Tibial nerve (tissue), 4 donors: ENCODE results near the gene LANCL2. TPM values are rescaled to one million over a fixed set of nuclear protein-coding genes. Genes with fewer than 3 reads are reported as not detected.

Experiments used
- DNase-seq, 2 donors: peaks; one replicate each; pipeline ENCODE4 v3.0.0-alpha.2; 2019; ENCODE audit warnings: low spot score in 2 of 2
- H3K27ac ChIP-seq, 4 donors: fragments of 200-600 bp; sonication (generic) in 3 of 4; one replicate each; pipeline ENCODE4 v1.5.1; 2017 to 2019; ENCODE audit warnings: mild to moderate bottlenecking in 1 of 4
- H3K27me3 ChIP-seq, 2 donors: fragments of 200-600 bp; sonication (generic) in 1 of 2; one replicate each; pipeline versions ENCODE4 v1.5.1 to v1.6.0; 2017 to 2019
- H3K36me3 ChIP-seq, 3 donors: fragments of 200-600 bp; sonication (generic); one replicate each; pipeline ENCODE4 v1.5.1; 2018 to 2019
- H3K4me1 ChIP-seq, 4 donors: fragments of 200-600 bp; sonication (generic) in 3 of 4; one replicate each; pipeline ENCODE4 v1.5.1; 2017 to 2019
- H3K4me3 ChIP-seq, 4 donors: fragments of 200-600 bp; sonication (generic) in 3 of 4; one replicate each; pipeline ENCODE4 v1.5.1; 2017 to 2019; ENCODE audit warnings: mild to moderate bottlenecking in 1 of 4, moderate library complexity in 1 of 4
- H3K9me3 ChIP-seq, 4 donors: fragments of 200-600 bp; sonication (generic) in 3 of 4; one replicate each; pipeline ENCODE4 v1.5.1; 2017 to 2019
- EP300 ChIP-seq, 2 donors: sonication (generic); formaldehyde crosslinking; IDR thresholded peaks; one replicate each; pipeline ENCODE4 v1.6.1; 2017; ENCODE audit warnings: antibody characterized with exemption in 2 of 2, mild to moderate bottlenecking in 1 of 2
- POLR2A ChIP-seq, 2 donors: fragments of 450-650 bp; IDR thresholded peaks; one replicate each; pipeline ENCODE4 v1.6.1; 2017; ENCODE audit warnings: antibody characterized with exemption in 2 of 2, mild to moderate bottlenecking in 2 of 2, moderate library complexity in 2 of 2
- WGBS, 2 donors: methylation state at CpG; one replicate each; pipeline ENCODE4 v1.1.5; 2018; 5-methylcytosine and 5-hydroxymethylcytosine counted together
- total RNA-seq, 4 donors: library from RNA; depleted of rRNA; stranded (reverse); fragments of >200 nt; gene quantifications; one replicate each; pipeline ENCODE4 v1.1.0, GENCODE V29; 2016
- TF ChIP-seq, protein P1 (sequence below), 5 experiments: fragments of 200-600 bp in 3 of 5; fragments of 450-650 bp in 2 of 5; sonication (generic) in 3 of 5; IDR thresholded peaks; one replicate each; pipeline ENCODE4 v1.5.1; 2016 to 2019; ENCODE audit warnings: antibody characterized with exemption in 5 of 5, mild to moderate bottlenecking in 3 of 5, moderate library complexity in 2 of 5

Gene LANCL2
- total RNA-seq, 4 donors from 2014 or later, result 6.6 to 17.9 (median 12.6) TPM

DNA sequence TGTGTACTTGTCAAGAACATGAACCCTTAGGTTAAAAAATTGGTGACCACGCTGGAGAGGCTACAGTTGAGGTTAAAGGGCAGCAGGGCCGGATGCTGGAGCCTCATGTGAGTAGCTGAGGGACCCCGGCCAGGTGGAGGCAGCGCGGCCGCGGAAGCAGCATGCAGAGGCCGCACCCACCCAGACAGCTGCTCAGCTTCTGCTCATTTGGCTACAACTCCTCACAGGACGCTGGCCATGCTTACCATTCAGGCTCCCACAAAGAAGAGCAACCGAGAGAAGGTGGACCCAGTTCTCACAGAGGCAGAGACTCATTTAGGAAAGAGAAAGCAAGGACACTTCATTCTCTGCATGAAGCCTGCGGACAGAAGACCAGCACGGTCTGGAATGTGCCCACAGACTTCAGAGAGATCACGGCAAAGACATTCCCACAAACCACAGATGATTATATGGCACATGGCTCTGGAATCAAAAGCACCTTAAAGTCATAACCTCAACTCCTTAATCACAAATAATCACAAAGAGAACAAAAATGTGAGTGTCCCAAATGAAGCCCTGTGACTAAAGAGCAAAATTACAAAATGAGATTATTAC, 112.7 kb downstream of the LANCL2 start:
- H3K4me3 ChIP-seq, result no peak overlapping the region
- H3K4me1 ChIP-seq, result peaks cover 0 to 7% (median 0%) of the 10 kb centered on the region in 4 donors
- H3K27ac ChIP-seq, result no peak overlapping the region
- WGBS, 2 donors, result 61 to 63% methylated on average over 13 of the region's 13 CpGs
- H3K9me3 ChIP-seq, result no peaks in the 10 kb centered on the region
- no peak for DNase-seq
- H3K36me3 ChIP-seq, result peaks cover 0 to 48% (median 1%) of the 10 kb centered on the region in 3 donors
- no peak for TF ChIP-seq POLR2A (IDR thresholded peaks at IDR 0.05)
- no peak for TF ChIP-seq EP300 (IDR thresholded peaks at IDR 0.05)
- TF ChIP-seq, protein P1, sequence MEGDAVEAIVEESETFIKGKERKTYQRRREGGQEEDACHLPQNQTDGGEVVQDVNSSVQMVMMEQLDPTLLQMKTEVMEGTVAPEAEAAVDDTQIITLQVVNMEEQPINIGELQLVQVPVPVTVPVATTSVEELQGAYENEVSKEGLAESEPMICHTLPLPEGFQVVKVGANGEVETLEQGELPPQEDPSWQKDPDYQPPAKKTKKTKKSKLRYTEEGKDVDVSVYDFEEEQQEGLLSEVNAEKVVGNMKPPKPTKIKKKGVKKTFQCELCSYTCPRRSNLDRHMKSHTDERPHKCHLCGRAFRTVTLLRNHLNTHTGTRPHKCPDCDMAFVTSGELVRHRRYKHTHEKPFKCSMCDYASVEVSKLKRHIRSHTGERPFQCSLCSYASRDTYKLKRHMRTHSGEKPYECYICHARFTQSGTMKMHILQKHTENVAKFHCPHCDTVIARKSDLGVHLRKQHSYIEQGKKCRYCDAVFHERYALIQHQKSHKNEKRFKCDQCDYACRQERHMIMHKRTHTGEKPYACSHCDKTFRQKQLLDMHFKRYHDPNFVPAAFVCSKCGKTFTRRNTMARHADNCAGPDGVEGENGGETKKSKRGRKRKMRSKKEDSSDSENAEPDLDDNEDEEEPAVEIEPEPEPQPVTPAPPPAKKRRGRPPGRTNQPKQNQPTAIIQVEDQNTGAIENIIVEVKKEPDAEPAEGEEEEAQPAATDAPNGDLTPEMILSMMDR (IDR thresholded peaks at IDR 0.05), result no peak
- H3K27me3 ChIP-seq, result no peaks in the 10 kb centered on the region

GRCh38 chr7:55478700-55479099, 113.6 kb downstream of the LANCL2 start:
- DNase-seq, result no peak
- Histone ChIP-seq H3K27ac (no peak overlapping the region), H3K9me3 (no peaks in the 10 kb centered on the region), H3K27me3 (no peaks in the 10 kb centered on the region), H3K36me3 (peaks cover 0 to 45% (median 0%) of the 10 kb centered on the region in 3 donors), H3K4me3 (no peak overlapping the region), H3K4me1 (peaks cover 0 to 7% (median 0%) of the 10 kb centered on the region in 4 donors)
- WGBS, 2 donors, result 70 to 80% methylated on average over 6 of the region's 6 CpGs
- TF ChIP-seq, protein P1 (IDR thresholded peaks at IDR 0.05), result no peak
- TF ChIP-seq POLR2A (IDR thresholded peaks at IDR 0.05) (no peak), EP300 (IDR thresholded peaks at IDR 0.05) (no peak)

GRCh38 chr7:55481155-55481554, 116.0 kb downstream of the LANCL2 start:
- Histone ChIP-seq H3K27me3 (no peaks in the 10 kb centered on the region), H3K9me3 (no peaks in the 10 kb centered on the region), H3K4me3 (no peak overlapping the region), H3K4me1 (peaks cover 0 to 13% (median 0%) of the 10 kb centered on the region in 4 donors), H3K27ac (no peak overlapping the region), H3K36me3 (peaks cover 0 to 34% (median 0%) of the 10 kb centered on the region in 3 donors)
- TF ChIP-seq POLR2A (IDR thresholded peaks at IDR 0.05), result no peak
- no peak for TF ChIP-seq EP300 (IDR thresholded peaks at IDR 0.05)
- no peak for DNase-seq
- WGBS, 2 donors, result 71 to 80% methylated on average over 2 of the region's 2 CpGs

DNA sequence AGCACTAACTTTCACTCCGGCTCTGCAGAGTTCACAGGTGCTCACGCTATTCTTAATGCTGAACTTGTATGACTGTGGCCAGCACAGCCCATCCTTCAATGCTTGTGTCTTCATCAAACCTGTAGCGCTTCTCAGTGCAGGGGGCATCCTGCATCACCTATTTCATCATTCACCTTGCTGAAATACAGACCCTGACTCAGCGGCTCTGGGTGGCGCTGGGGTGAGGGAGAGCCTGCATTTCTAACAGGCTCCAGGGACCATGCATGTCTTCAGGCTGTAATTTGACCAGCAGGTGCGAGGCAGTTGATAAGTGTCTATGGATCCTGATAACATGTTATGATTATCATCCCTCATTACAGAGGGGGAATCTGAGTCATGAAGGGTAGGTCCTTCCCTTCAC, 117.9 kb downstream of the LANCL2 start:
- TF ChIP-seq, protein P1 (IDR thresholded peaks at IDR 0.05), result no peak

More for the DNA sequence above, 117.9 kb downstream of the LANCL2 start:
- peaks cover 0 to 41% (median 0%) of the 10 kb centered on the region in 3 donors for H3K36me3 ChIP-seq
- no peak overlapping the region for H3K4me3 ChIP-seq
- H3K27ac ChIP-seq, result no peak overlapping the region
- no peak for DNase-seq
- no peaks in the 10 kb centered on the region for H3K27me3 ChIP-seq
- H3K9me3 ChIP-seq, result no peaks in the 10 kb centered on the region
- 94 to 99% methylated on average over 6 of the region's 6 CpGs for WGBS, 2 donors
- peaks cover 0 to 13% (median 0%) of the 10 kb centered on the region in 4 donors for H3K4me1 ChIP-seq

Other genes starting within 250 kb of the LANCL2 start
- gene VOPP1, start 207.2 kb downstream of the LANCL2 start, total RNA-seq, result 10 to 100 TPM; 49.2 to 58.5 (median 54.8) TPM